ENCODE measurements around the gene ARID1A. TPM values are rescaled to one million over a fixed set of nuclear protein-coding genes. Genes with fewer than 3 reads are reported as not detected.

Gene ARID1A
- total and polyA plus RNA-seq, 9 of the 15 experiments (the other 6 are each of a cell fraction or from before 2014, with no cell fraction given): 8.3 to 88.3 (median 22.5) TPM

DNA sequence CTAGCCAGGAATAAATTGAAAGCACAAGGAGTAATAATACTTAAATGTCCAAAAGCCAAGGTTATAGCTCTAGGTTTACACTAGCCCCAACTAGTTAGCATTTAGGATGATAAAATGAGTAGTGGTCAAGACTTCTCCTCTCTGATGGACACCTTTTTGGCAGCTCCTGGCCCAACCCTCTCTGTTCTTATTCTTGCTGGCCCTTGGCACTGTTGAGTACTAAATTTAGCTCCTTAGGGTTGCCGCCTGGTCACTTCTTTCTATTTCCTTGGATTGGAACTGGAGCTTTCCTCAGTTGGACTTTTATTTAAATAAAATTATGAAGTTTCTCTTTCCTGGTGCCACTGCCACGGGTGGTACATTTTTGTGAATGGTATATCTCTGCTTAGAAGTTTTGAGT, 28.3 kb downstream of the ARID1A start:
- BruUV-seq (replicated peaks): no TSS peak
- peaks cover 40% of the 10 kb centered on the region for H3K36me3 ChIP-seq (ENCODE audit: control insufficient read depth, insufficient read depth, low read length)
- H3K4me1 ChIP-seq (replicated peaks in 1 of 2; ENCODE audit: control insufficient read depth in 2 of 2, insufficient read depth in 2 of 2, low read length in 2 of 2): peaks cover 34 to 56% of the 10 kb centered on the region in 2 experiments
- no peak overlapping the region for H3K4me3 ChIP-seq
- TF ChIP-seq, protein P1, sequence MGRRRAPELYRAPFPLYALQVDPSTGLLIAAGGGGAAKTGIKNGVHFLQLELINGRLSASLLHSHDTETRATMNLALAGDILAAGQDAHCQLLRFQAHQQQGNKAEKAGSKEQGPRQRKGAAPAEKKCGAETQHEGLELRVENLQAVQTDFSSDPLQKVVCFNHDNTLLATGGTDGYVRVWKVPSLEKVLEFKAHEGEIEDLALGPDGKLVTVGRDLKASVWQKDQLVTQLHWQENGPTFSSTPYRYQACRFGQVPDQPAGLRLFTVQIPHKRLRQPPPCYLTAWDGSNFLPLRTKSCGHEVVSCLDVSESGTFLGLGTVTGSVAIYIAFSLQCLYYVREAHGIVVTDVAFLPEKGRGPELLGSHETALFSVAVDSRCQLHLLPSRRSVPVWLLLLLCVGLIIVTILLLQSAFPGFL (CRISPR knock-in tag; IDR thresholded peaks at IDR 0.05): no peak
- no peak for ATAC-seq
- in situ Hi-C loops (cut with MboI) (no loop called here), intact Hi-C loops (cut with micrococcal nuclease) (no loop called here)
- ChIA-PET POLR2A (interaction anchor here (0.7 to 14.8 kb wide), 9 partner anchors 13 to 194 kb away, joined by 3 to 301 read pairs (median 6); partner anchors contain the start of genes ARID1A and PIGV), CTCF (ENCODE audit: low intra/inter-chr PET ratio) (no interaction called here)
- H3K9me3 ChIP-seq (replicated peaks; ENCODE audit: control insufficient read depth, insufficient read depth, low read depth, low read length): no peaks in the 10 kb centered on the region
- H3K27ac ChIP-seq (ENCODE audit: extremely low read depth, low read depth, low read length): peak overlapping the region; percentile 77; the same call in 1 of the 3 replicates
- no peak overlapping the region for H2AFZ ChIP-seq (ENCODE audit: low read depth, low read length)
- H3K9ac ChIP-seq (ENCODE audit: insufficient read depth in 1 of 2, low read depth in 2 of 2, low read length in 2 of 2): peak overlapping the region; percentile 37 to 61; a peak in 2 of 4 replicates
- H3K4me2 ChIP-seq (ENCODE audit: insufficient read depth, low read length): 0 out of 2 replicates have a peak overlapping the region, but pooled peaks have one; percentile 71
- no peak for DNase-seq (ENCODE audit: extremely low read depth in 1 of 4, low spot score in 3 of 4)
- H3K27me3 ChIP-seq (ENCODE audit: control insufficient read depth in 2 of 2, insufficient read depth in 2 of 2, low read length in 2 of 2): no peaks in the 10 kb centered on the region
- no peak for FAIRE-seq
- 55% methylated on average over 2 of the region's 2 CpGs for WGBS (ENCODE audit: insufficient coverage, low coverage, missing lambda C conversion rate)
- H3K79me2 ChIP-seq (ENCODE audit: control insufficient read depth, insufficient read depth, low read length): peaks cover 95% of the 10 kb centered on the region
- peaks cover 37% of the 10 kb centered on the region for H4K20me1 ChIP-seq (replicated peaks; ENCODE audit: control insufficient read depth, insufficient read depth, low read length)
- peaks cover 13% of the 10 kb centered on the region for H3K9me1 ChIP-seq (ENCODE audit: control insufficient read depth, insufficient read depth, low read length)

GRCh38 chr1:26724926-26725325, 29.1 kb downstream of the ARID1A start:
- H2AFZ ChIP-seq (ENCODE audit: low read depth, low read length): no peak overlapping the region
- no peak for TF ChIP-seq ZNF274 (IDR thresholded peaks at IDR 0.05; ENCODE audit: borderline replicate concordance, low read depth, low read length)
- TF ChIP-seq PML (IDR thresholded peaks at IDR 0.05; ENCODE audit: low read length): 0 out of 2 replicates have a peak, but pooled peaks have one; percentile 34
- no peaks in the 10 kb centered on the region for H3K9me3 ChIP-seq (replicated peaks; ENCODE audit: control insufficient read depth, insufficient read depth, low read depth, low read length)
- DNase-seq (ENCODE audit: extremely low read depth in 1 of 4, low spot score in 3 of 4): no peak
- H3K36me3 ChIP-seq (ENCODE audit: control insufficient read depth, insufficient read depth, low read length): peaks cover 44% of the 10 kb centered on the region
- intact Hi-C loops (cut with micrococcal nuclease): no loop called here
- peaks cover 37 to 55% of the 10 kb centered on the region in 2 experiments for H3K4me1 ChIP-seq (replicated peaks in 1 of 2; ENCODE audit: control insufficient read depth in 2 of 2, insufficient read depth in 2 of 2, low read length in 2 of 2)
- H3K4me3 ChIP-seq: no peak overlapping the region
- H3K9ac ChIP-seq (ENCODE audit: insufficient read depth in 1 of 2, low read depth in 2 of 2, low read length in 2 of 2): no peak overlapping the region
- peaks cover 35% of the 10 kb centered on the region for H4K20me1 ChIP-seq (replicated peaks; ENCODE audit: control insufficient read depth, insufficient read depth, low read length)
- in situ Hi-C loops (cut with MboI): no loop called here
- FAIRE-seq: no peak
- H3K4me2 ChIP-seq (ENCODE audit: insufficient read depth, low read length): no peak overlapping the region
- no peak overlapping the region for H3K27ac ChIP-seq (ENCODE audit: extremely low read depth, low read depth, low read length)
- no peaks in the 10 kb centered on the region for H3K27me3 ChIP-seq (ENCODE audit: control insufficient read depth in 2 of 2, insufficient read depth in 2 of 2, low read length in 2 of 2)
- H3K79me2 ChIP-seq (ENCODE audit: control insufficient read depth, insufficient read depth, low read length): peaks cover 99% of the 10 kb centered on the region
- WGBS (ENCODE audit: insufficient coverage, low coverage, missing lambda C conversion rate): 60% methylated on average over 1 of the region's 1 CpG
- H3K9me1 ChIP-seq (ENCODE audit: control insufficient read depth, insufficient read depth, low read length): peaks cover 13% of the 10 kb centered on the region
- ChIA-PET POLR2A (interaction anchor here (0.8 to 14.8 kb wide), 3 partner anchors 18 to 93 kb away, joined by 3 to 301 read pairs (median 3); partner anchors contain the start of gene ARID1A), CTCF (ENCODE audit: low intra/inter-chr PET ratio) (no interaction called here)
- no TSS peak for BruUV-seq (replicated peaks)
- no peak for ATAC-seq

Data from K562 (cell line).